Spleen (tissue), 11 donors: Measurements from ENCODE around the gene ZBBX. TPM values are rescaled to one million over a fixed set of nuclear protein-coding genes. Genes with fewer than 3 reads are reported as not detected.
A peak's percentile ranks its signal among the peaks of the same experiment; 100 is the strongest.

Experiments used
- DNase-seq: peaks from one replicate; pipeline ENCODE4 v3.0.0-alpha.2; 2020
- H3K27ac ChIP-seq, 8 donors: fragments of 200-600 bp; sonication (generic) in 7 of 8; 1 replicate in 4 of 8; 2 replicates in 4 of 8; pipeline versions ENCODE4 v1.5.0 to v1.8.0; 2016 to 2021; ENCODE audit warnings: inconsistent platforms in 4 of 8, mild to moderate bottlenecking in 4 of 8, moderate library complexity in 1 of 8
- H3K27me3 ChIP-seq, 7 donors: fragments of 200-600 bp; sonication (generic) in 6 of 7; replicated peaks in 1 of 7; 1 replicate in 4 of 7; 2 replicates in 3 of 7; pipeline versions ENCODE4 v1.5.0 to v1.8.0; 2016 to 2021; ENCODE audit warnings: inconsistent platforms in 3 of 7, mild to moderate bottlenecking in 1 of 7
- H3K36me3 ChIP-seq, 6 donors: fragments of 200-600 bp; sonication (generic) in 5 of 6; 1 replicate in 4 of 6; 2 replicates in 2 of 6; pipeline versions ENCODE4 v1.5.0 to v1.8.0; 2016 to 2021; ENCODE audit warnings: inconsistent platforms in 2 of 6
- H3K4me1 ChIP-seq, 6 donors: fragments of 200-600 bp; sonication (generic) in 5 of 6; 1 replicate in 3 of 6; 2 replicates in 3 of 6; pipeline versions ENCODE4 v1.5.0 to v1.8.0; 2016 to 2021; ENCODE audit warnings: inconsistent platforms in 3 of 6
- H3K4me3 ChIP-seq, 8 donors: fragments of 200-600 bp; sonication (generic) in 7 of 8; 1 replicate in 4 of 8; 2 replicates in 4 of 8; pipeline versions ENCODE4 v1.5.0 to v1.8.0; 2016 to 2021; ENCODE audit warnings: inconsistent platforms in 4 of 8, mild to moderate bottlenecking in 4 of 8, moderate library complexity in 2 of 8
- H3K9me3 ChIP-seq, 8 donors: fragments of 200-600 bp; sonication (generic) in 7 of 8; 1 replicate in 4 of 8; 2 replicates in 4 of 8; pipeline versions ENCODE4 v1.5.0 to v1.8.0; 2016 to 2021; ENCODE audit warnings: inconsistent platforms in 4 of 8
- CTCF ChIP-seq, 11 experiments: fragments of 200-600 bp in 7 of 11; fragments of 450-650 bp in 4 of 11; sonication (generic) in 4 of 11; IDR thresholded peaks in 8 of 11; conservative IDR thresholded peaks in 3 of 11; 1 replicate in 7 of 11; 2 replicates in 4 of 11; pipeline versions ENCODE4 v1.4.0 to v1.8.0; 2016 to 2021; ENCODE audit warnings: antibody characterized with exemption in 11 of 11, inconsistent platforms in 4 of 11, mild to moderate bottlenecking in 1 of 11
- POLR2A ChIP-seq, 3 donors: fragments of 450-650 bp; IDR thresholded peaks; one replicate each; pipeline ENCODE4 v1.5.1; 2017; ENCODE audit warnings: antibody characterized with exemption in 3 of 3, mild to moderate bottlenecking in 1 of 3
- POLR2AphosphoS5 ChIP-seq, 3 donors: sonication (generic); formaldehyde crosslinking; IDR thresholded peaks; one replicate each; pipeline ENCODE4 v1.5.1; 2017; ENCODE audit warnings: antibody characterized with exemption in 3 of 3
- WGBS, 5 donors: extraction: QIAGEN DNeasy Blood & Tissue Kit in 3 of 5; methylation state at CpG; one replicate each; pipeline versions ENCODE4 v1.1.5 to v1.1.7; 2013 to 2018; 5-methylcytosine and 5-hydroxymethylcytosine counted together
- intact Hi-C: fragments of 100-400 bp; cut with DNase I; formaldehyde crosslinking; loops from one replicate; pipeline ENCODE4 v1.15.0; 2023; ENCODE audit warnings: low total_unique reads
- polyA plus RNA-seq, 3 donors: library from polyadenylated mRNA; stranded (reverse); fragments of 200-250 nt; gene quantifications; one replicate each; pipeline ENCODE4 v1.2.1, GENCODE V29; 2013
- total RNA-seq, 7 donors: library from RNA; depleted of rRNA in 3 of 7; stranded (reverse); fragments of >200 nt in 3 of 7; fragmentation: NEBNext Ultra II Directional in 4 of 7; extraction: Animal tissue kit (Norgen Biotek cat#: 25700) in 4 of 7; gene quantifications; one replicate each; pipeline versions ENCODE4 v1.1.0 to v1.2.1, GENCODE V29; 2016 to 2021
- donor health status: healthy with polysubstance abuse.
- donor health status: DM: no; HTN: no; CAD: no; lungs with moderate emphysema.
- donor health status: DM: no; HTN: no; CAD: no.
- donor health status: Bipolar disorder and iron deficiency.
- donor health status: healthy.
- donor health status: DM: no; HTN: no; CAD: no.
- donor health status: DM: yes; HTN: yes; CAD: no.

Gene ZBBX
- total and polyA plus RNA-seq, 10 donors, result 0.46 TPM; not detected in 9

GRCh38 chr3:167361306-167361705, 18.8 kb downstream of the ZBBX start:
- TF ChIP-seq POLR2A (IDR thresholded peaks at IDR 0.05) (no peak), POLR2AphosphoS5 (IDR thresholded peaks at IDR 0.05) (no peak), CTCF (IDR thresholded peaks at IDR 0.05 in 8 of 11, conservative IDR thresholded peaks at IDR 0.05 in 3 of 11) (no peak)
- no peaks in the 10 kb centered on the region for H3K4me1 ChIP-seq
- 54 to 81% (median 74%) methylated on average over 1 of the region's 1 CpG for WGBS, 5 donors
- DNase-seq, result no peak
- intact Hi-C loops, result no loop called here
- no peak overlapping the region for H3K27ac ChIP-seq
- H3K36me3 ChIP-seq, result no peaks in the 10 kb centered on the region
- H3K4me3 ChIP-seq, result no peak overlapping the region
- no peaks in the 10 kb centered on the region for H3K27me3 ChIP-seq
- H3K9me3 ChIP-seq, result peaks cover 0 to 5% (median 0%) of the 10 kb centered on the region in 8 donors

- Histone ChIP-seq H3K4me1 (no peaks in the 10 kb centered on the region), H3K36me3 (no peaks in the 10 kb centered on the region), H3K27me3 (no peaks in the 10 kb centered on the region), H3K4me3 (no peak overlapping the region), H3K9me3 (peaks cover 0 to 5% (median 0%) of the 10 kb centered on the region in 8 donors), H3K27ac (no peak overlapping the region)
- no peak for TF ChIP-seq POLR2AphosphoS5 (IDR thresholded peaks at IDR 0.05)
- no peak for TF ChIP-seq POLR2A (IDR thresholded peaks at IDR 0.05)
- no peak for TF ChIP-seq CTCF (IDR thresholded peaks at IDR 0.05 in 8 of 11, conservative IDR thresholded peaks at IDR 0.05 in 3 of 11)
- no peak for DNase-seq
- intact Hi-C loops, result no loop called here
These were observed 24.7 kb downstream of the ZBBX start for GRCh38 chr3:167355446-167355845.

GRCh38 chr3:167354751-167355150, 25.3 kb downstream of the ZBBX start:
- TF ChIP-seq CTCF (IDR thresholded peaks at IDR 0.05 in 8 of 11, conservative IDR thresholded peaks at IDR 0.05 in 3 of 11) (no peak), POLR2AphosphoS5 (IDR thresholded peaks at IDR 0.05) (no peak), POLR2A (IDR thresholded peaks at IDR 0.05) (no peak)
- Histone ChIP-seq H3K27me3 (no peaks in the 10 kb centered on the region), H3K27ac (no peak overlapping the region), H3K36me3 (no peaks in the 10 kb centered on the region), H3K4me1 (no peaks in the 10 kb centered on the region), H3K9me3 (peaks cover 0 to 5% (median 0%) of the 10 kb centered on the region in 8 donors), H3K4me3 (no peak overlapping the region)
- 49 to 77% (median 65%) methylated on average over 1 of the region's 1 CpG for WGBS, 5 donors
- no peak for DNase-seq
- intact Hi-C loops, result no loop called here

- TF ChIP-seq CTCF (IDR thresholded peaks at IDR 0.05 in 8 of 11, conservative IDR thresholded peaks at IDR 0.05 in 3 of 11) (peak in 3 of 11 experiments; percentile 10 to 29 (median 25)), POLR2A (IDR thresholded peaks at IDR 0.05) (no peak)
- no peak for DNase-seq
- intact Hi-C loops, result no loop called here
- H3K4me1 ChIP-seq, result no peaks in the 10 kb centered on the region
- H3K9me3 ChIP-seq, result no peaks in the 10 kb centered on the region
- 55 to 76% (median 61%) methylated on average over 2 of the region's 2 CpGs for WGBS, 5 donors
- no peaks in the 10 kb centered on the region for H3K36me3 ChIP-seq
- H3K27ac ChIP-seq, result no peak overlapping the region
- no peaks in the 10 kb centered on the region for H3K27me3 ChIP-seq
- no peak overlapping the region for H3K4me3 ChIP-seq
These were observed 29.7 kb downstream of the ZBBX start for GRCh38 chr3:167350245-167350862.
